NCI-H2029 (cell line): ENCODE measurements around the gene AGAP1.

Experiments
- DNase-seq: peaks from one replicate; lab custom pipeline; 2025; lab: John Stamatoyannopoulos, UW

Gene AGAP1

GRCh38 chr2:235712176-235712575, 218.3 kb downstream of the AGAP1 start:
- no peak for DNase-seq

- no peak for DNase-seq
Observed at GRCh38 chr2:235713189-235713588, 219.3 kb downstream of the AGAP1 start.

DNA sequence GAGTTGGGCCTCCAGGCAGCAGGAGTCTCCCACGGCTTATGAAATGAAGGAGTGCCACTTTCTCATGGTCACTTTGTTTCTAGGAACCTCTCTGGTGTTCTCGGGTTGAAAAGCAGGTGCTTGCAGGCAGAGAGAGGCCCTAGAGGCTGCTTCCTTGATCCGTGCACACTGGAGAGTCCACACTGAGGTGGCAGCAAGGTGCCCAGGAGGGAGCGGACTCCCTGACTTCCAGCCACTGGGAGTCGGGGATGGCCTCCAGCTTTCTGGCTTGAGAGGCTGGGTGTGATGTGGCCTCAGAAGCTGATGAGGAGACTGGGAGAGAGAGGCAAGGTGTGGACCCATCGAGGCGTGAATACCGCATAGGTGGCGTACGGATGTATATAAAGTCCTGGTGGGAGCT, 221.8 kb downstream of the AGAP1 start:
- DNase-seq = no peak

DNA sequence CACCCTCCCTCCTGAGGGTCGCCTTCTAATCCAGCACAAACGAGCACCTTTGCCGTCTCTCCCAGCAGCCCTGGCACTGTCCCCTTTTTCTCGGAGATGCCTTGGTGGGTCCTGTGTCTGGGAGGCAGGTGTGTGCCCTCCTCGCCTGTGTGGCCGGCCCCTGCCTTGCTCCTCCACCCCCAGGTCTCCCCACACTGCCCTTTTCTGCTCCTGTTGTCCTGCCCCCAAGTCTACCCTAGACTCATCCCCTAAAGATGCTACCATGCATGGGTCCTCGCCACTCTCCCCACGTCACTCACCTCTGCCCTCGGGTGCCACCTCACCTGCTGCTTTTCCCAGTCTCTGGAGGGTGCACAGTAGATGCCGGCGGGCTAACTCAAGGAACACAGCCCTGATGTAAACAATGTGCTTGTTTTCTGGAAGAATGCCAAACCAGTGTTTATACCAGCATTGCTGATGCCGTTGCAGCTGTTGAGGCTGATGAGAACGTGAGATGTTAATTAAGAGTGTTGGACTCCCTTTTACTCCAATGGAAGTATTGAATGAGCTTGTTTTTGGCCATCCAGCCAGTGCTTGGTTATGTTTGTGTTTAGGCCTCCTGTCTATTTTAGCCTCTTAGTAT, 223.1 kb downstream of the AGAP1 start:
- DNase-seq = peak; percentile 74

- no peak for DNase-seq
Observed at GRCh38 chr2:235719146-235719942, 225.5 kb downstream of the AGAP1 start.

DNA sequence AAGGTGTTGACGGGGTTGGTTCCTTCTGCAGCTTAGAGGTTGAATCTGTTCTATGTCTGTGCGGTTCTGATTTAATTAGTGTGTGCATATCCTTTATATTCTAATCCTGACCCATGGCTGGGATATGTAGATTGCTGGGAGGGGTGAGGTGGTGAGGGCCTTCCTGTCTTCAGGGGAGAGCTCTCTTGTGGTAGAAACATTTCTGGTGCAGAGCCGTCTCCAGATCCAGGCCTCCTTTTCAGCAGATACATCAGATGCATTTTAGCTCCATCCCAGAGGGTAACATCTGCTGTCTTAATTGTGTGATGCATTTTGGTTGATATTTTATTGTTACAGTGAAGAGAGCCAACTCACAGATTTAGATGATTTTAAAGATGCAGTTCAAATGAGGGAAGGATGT, 227.8 kb downstream of the AGAP1 start:
- DNase-seq = no peak

- DNase-seq = no peak
Observed at GRCh38 chr2:235722869-235723268, 229.0 kb downstream of the AGAP1 start.

DNA sequence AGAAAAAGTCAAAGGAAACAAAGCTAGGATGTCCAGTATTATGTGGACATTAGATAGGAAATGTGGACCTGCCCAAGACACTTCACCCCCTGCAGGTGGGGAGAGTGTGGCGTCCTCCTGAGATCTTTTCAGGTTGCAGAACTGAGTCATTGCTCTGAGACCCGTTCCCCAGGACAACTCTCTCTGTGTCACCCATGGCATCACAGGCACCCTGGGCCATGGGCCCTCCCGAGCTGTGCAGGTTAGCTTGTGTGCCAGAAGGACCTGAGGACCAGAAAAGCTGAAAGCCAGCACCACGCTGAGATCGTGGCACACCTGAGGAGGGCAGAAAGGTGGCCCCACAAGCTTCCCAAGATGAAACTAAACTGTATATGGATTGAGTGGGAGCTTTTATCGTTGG, 229.5 kb downstream of the AGAP1 start:
- no peak for DNase-seq

GRCh38 chr2:235723811-235724465, 230.1 kb downstream of the AGAP1 start:
- DNase-seq = no peak

DNA sequence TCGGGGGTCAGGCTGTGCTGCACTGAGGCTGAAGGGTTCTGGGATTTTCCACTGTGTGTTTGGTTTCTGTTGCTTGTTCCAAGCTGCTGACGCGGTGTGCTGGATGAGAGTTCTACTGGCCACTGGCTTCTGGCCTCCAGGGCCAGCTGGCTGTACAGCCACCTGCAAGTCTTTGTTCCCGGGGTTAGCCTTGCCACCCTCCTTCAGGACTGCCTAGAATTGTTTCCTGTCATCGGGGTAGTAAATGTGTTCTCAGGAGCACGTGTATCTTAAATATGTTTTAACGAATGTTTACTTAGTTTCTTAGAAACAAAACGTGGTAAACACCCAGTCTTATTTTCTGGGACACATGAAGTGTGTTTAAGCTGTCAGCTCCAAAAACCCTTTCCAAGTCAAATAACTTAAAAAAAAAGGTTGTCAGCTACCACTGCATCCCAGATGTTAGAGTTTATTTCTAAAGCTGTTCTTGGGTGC, 231.2 kb downstream of the AGAP1 start:
- no peak for DNase-seq

DNA sequence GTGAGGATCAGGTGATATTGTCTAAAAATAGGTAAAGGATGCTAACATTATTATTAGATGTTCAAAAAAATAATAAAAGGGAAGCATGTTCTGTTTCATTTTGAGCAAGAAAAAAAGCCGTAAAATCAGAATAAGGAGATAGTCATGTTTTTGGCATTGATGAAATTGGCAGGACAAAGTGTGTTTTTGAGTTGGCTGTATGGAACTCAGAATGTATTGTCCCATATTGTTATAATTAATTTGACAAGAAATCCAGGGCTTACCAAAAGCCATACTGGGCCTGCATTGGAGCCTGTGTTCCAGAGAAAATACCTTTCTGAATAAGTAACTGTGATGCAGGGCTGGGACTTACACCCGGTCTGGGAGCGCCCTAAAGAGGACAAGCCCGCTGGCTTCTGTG, 232.0 kb downstream of the AGAP1 start:
- DNase-seq = no peak

GRCh38 chr2:235726554-235726953, 232.7 kb downstream of the AGAP1 start:
- no peak for DNase-seq

- no peak for DNase-seq
Observed at GRCh38 chr2:235727174-235727573, 233.3 kb downstream of the AGAP1 start.

DNA sequence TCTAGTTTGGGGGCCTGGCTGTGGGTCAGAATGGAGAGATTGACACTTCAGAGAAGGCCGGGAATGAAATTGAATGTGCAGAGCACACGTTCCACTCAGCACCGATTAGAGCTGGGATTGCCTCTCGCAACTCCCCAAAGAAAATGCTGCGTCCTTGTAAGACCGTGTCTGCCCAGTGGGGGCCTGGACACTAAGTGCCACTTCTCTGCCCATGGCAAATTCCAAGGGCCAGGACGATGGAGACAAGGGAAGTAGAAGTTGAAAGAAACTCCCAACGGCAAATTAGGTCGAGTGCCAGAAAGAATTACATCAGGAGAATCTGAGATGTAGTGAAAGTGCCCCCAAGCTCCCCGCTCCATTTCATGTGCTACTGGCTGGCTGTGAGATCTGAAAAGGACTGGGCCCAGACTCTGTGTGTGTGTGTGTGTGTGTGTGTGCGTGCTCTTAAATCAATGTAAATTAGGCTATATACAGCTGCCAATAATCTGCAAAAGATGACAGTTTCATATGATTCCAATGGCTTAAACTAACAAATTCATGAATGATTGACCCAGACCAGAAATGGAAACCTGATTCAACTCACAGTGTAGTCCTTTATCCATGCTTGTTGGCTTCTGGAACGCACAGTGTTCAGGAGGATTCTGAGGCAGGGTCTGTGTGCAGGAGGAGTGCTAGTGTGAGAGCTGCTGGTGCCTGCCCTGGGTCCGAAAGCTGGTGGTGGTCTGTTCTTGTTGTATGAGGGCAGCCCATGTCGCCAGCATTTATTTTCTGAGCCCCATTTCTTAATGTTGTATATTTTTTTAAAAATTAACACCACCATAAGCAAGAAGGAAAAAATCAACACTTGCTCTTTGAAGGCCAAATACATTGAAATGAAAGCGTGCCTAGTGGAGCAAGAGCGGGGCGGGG, 234.3 kb downstream of the AGAP1 start:
- no peak for DNase-seq

GRCh38 chr2:235728800-235729556, 235.1 kb downstream of the AGAP1 start:
- DNase-seq = no peak

- no peak for DNase-seq
Observed at GRCh38 chr2:235729557-235729947, 235.7 kb downstream of the AGAP1 start.

DNA sequence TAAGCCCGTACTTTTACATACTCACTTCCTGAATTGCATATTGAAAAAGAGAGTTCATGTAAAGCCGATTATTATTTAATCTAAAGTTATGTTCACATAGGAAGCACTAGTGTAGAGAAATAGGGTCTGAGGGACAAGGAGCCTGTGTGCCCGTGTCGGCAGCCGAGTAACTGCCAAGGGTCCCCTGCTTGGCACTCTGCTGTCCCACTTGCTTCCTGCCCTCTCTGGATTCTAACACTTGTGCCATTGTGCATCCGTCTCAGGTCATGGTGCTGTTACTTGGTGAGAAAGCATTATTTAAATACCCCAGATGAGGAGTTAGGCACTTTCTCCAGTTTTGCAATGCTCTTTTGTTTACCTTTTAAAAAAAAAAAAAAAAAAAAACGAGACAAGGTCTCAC, 236.3 kb downstream of the AGAP1 start:
- no peak for DNase-seq

- no peak for DNase-seq
Observed at GRCh38 chr2:235733761-235734160, 239.9 kb downstream of the AGAP1 start.

GRCh38 chr2:235734168-235734567, 240.3 kb downstream of the AGAP1 start:
- no peak for DNase-seq

- no peak for DNase-seq
Observed at GRCh38 chr2:235734688-235735231, 240.9 kb downstream of the AGAP1 start.

DNA sequence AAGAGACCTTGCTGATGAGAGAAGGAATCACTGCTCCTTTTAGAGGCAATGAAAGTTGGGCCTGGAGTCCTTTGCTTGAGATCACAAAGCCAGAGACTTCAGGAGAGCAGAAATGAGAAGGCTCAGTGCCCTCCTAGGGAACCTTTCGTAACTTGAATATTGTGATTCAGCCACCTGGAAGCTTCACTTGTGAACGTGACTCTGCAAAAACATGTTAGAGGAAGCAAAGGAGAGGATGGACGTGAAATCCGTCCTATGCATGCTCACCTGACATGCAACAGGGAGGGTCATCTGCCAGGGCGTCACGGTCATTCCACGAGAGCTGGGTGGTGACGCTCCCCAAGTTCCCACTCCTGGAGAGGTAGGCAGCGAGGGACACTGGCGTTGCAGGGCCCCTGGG, 243.6 kb downstream of the AGAP1 start:
- no peak for DNase-seq
